ENCODE results near the gene PDE4B.

DNA sequence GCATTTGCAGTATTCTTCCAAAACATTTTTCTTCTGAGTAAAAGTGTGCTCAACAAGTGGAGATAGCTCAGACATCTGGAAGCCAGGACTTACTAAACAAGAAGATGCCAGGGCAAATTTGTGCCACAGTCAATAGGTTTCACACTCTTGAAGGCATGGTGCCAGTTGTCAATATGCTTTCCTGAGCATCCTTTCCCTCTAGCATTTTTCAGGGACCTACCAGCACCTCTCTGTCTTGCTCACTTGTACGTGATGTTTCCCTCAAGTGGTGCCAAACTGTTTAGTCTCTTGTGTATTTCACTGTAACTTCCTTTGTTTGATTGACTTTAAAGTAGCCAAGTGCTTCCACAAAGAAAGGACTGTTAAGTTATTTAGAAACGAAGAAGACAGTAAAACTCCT lies 547.2 kb downstream of the PDE4B start:
- no peak for TF ChIP-seq EZH2 (IDR thresholded peaks at IDR 0.05; ENCODE audit: borderline replicate concordance, insufficient read depth, low read length, poor library complexity, severe bottlenecking)
- TF ChIP-seq, protein P1, sequence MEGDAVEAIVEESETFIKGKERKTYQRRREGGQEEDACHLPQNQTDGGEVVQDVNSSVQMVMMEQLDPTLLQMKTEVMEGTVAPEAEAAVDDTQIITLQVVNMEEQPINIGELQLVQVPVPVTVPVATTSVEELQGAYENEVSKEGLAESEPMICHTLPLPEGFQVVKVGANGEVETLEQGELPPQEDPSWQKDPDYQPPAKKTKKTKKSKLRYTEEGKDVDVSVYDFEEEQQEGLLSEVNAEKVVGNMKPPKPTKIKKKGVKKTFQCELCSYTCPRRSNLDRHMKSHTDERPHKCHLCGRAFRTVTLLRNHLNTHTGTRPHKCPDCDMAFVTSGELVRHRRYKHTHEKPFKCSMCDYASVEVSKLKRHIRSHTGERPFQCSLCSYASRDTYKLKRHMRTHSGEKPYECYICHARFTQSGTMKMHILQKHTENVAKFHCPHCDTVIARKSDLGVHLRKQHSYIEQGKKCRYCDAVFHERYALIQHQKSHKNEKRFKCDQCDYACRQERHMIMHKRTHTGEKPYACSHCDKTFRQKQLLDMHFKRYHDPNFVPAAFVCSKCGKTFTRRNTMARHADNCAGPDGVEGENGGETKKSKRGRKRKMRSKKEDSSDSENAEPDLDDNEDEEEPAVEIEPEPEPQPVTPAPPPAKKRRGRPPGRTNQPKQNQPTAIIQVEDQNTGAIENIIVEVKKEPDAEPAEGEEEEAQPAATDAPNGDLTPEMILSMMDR (IDR thresholded peaks at IDR 0.05; ENCODE audit: poor library complexity, severe bottlenecking) = no peak
- TF ChIP-seq, protein P2, sequence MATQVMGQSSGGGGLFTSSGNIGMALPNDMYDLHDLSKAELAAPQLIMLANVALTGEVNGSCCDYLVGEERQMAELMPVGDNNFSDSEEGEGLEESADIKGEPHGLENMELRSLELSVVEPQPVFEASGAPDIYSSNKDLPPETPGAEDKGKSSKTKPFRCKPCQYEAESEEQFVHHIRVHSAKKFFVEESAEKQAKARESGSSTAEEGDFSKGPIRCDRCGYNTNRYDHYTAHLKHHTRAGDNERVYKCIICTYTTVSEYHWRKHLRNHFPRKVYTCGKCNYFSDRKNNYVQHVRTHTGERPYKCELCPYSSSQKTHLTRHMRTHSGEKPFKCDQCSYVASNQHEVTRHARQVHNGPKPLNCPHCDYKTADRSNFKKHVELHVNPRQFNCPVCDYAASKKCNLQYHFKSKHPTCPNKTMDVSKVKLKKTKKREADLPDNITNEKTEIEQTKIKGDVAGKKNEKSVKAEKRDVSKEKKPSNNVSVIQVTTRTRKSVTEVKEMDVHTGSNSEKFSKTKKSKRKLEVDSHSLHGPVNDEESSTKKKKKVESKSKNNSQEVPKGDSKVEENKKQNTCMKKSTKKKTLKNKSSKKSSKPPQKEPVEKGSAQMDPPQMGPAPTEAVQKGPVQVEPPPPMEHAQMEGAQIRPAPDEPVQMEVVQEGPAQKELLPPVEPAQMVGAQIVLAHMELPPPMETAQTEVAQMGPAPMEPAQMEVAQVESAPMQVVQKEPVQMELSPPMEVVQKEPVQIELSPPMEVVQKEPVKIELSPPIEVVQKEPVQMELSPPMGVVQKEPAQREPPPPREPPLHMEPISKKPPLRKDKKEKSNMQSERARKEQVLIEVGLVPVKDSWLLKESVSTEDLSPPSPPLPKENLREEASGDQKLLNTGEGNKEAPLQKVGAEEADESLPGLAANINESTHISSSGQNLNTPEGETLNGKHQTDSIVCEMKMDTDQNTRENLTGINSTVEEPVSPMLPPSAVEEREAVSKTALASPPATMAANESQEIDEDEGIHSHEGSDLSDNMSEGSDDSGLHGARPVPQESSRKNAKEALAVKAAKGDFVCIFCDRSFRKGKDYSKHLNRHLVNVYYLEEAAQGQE (IDR thresholded peaks at IDR 0.05; ENCODE audit: borderline replicate concordance) = no peak

Measured in neural cell (in vitro differentiated cells).